ENCODE results near the gene SCG5. TPM values are rescaled to one million over a fixed set of nuclear protein-coding genes. Genes with fewer than 3 reads are reported as not detected.
A peak's percentile ranks its signal among the peaks of the same experiment; 100 is the strongest.

The SCG5 gene
- total and polyA plus RNA-seq, 7 donors, result 0.15 to 0.86 (median 0.36) TPM; not detected in 3

DNA sequence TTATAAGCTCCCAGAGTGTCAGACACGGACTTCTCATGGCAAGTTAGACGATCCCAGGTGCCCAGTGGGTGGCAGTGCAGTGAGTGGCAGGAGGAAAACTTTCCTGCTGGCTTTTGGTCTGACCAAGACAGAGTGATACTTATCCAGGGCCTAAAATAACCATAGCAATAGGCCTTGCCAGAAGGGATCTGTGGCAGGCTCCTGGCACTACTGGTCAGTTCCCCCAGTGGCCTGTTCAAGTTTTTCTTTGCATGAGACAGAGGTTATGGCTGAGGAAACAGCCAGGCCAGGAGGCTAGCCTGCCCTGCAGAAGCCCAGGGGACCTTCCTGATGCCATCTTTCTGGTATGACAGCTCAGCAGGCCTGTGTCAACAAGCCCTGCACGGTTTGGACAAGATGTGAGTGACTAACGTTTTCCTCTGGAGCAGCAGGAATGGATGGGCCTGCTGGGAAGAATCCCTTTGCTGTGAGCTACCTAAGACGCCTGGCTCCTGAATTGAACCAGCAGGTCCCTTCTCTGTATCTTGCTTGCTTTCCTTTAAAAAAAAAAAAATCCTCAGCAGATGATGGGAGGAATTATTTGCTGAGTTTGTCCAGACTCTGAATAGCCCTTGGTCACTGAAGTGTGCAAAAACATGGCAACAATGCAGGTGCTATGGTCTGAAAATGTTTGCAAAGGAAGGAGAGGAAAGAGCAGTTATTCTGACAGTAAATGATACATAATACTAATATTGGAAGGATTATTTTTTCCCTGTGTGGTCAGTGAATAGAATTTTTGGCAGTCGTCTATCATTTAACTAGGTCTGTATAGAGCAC is 18.0 kb downstream of the SCG5 start:
- ATAC-seq, result peak; percentile 85 to 95 (median 90)
- H3K27ac ChIP-seq, result peak overlapping the region; percentile 53
- H3K27me3 ChIP-seq (ENCODE audit: insufficient read depth in 3 of 3, low read length in 2 of 3), result no peaks in the 10 kb centered on the region
- H3K36me3 ChIP-seq (ENCODE audit: insufficient read depth in 1 of 2, low read depth in 1 of 2), result no peaks in the 10 kb centered on the region
- no peaks in the 10 kb centered on the region for H3K9me3 ChIP-seq
- H3K4me3 ChIP-seq, result no peak overlapping the region
- intact Hi-C loops (cut with DNase I), result loop anchor here (5.0 to 10.0 kb wide), 4 partner anchors 185 to 475 kb away; no protein-coding TSS in a partner anchor
- peaks cover 10% of the 10 kb centered on the region for H3K4me1 ChIP-seq
- 20 to 38% (median 28%) methylated on average over 6 of the region's 6 CpGs for WGBS, 3 donors
- peak; percentile 20 to 56 for DNase-seq
- TF ChIP-seq CTCF (IDR thresholded peaks at IDR 0.05), result no peak

DNA sequence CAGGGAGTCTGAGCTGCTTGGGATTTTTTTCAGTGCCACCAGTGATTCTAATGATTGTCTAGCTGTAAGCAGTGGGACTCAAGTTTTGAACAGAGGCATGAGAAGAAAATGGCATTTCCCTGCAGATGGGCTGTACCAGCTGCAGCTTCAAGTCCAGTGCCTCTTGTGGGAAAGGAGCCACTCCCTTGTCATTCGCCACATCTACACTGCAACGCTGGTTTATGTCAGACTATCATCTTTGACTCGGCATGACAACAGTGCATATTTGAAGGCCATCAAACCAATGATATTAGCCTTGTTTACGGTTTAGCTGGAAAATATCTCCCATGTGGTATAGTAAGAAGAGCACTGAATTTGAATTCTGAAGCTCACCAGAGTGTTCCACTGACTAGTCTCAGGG is 22.2 kb downstream of the SCG5 start:
- Histone ChIP-seq H3K4me1 (peaks cover 10% of the 10 kb centered on the region), H3K36me3 (ENCODE audit: insufficient read depth in 1 of 2, low read depth in 1 of 2) (no peaks in the 10 kb centered on the region), H3K27me3 (ENCODE audit: insufficient read depth in 3 of 3, low read length in 2 of 3) (no peaks in the 10 kb centered on the region), H3K9me3 (no peaks in the 10 kb centered on the region), H3K27ac (no peak overlapping the region), H3K4me3 (no peak overlapping the region)
- 82 to 98% (median 95%) methylated on average over 4 of the region's 4 CpGs for WGBS, 3 donors
- DNase-seq (no peak), ATAC-seq (no peak)
- intact Hi-C loops (cut with DNase I), result loop anchor here (2.0 to 10.0 kb wide), 5 partner anchors 41 to 471 kb away; no protein-coding TSS in a partner anchor
- no peak for TF ChIP-seq CTCF (IDR thresholded peaks at IDR 0.05)

DNA sequence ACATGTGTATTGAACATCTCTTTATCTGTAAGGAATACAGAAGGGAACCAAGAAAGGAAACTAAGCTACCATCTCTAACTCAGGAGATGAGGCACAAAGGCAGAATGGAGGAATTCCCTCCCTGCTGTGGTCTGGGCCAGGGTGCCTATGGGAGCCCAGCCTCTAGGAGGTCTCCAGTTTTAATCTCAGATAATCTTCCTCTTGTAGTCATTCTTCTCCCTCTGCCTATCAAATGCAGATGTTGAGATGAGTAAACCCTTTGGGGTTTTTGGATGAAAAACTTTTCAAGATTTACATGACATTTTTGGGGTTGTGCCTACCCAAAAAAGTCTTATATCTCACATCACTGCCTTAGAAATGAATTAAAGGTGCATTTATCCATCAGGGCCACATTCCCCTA is 23.3 kb downstream of the SCG5 start:
- no peak overlapping the region for H3K4me3 ChIP-seq
- no peaks in the 10 kb centered on the region for H3K36me3 ChIP-seq (ENCODE audit: insufficient read depth in 1 of 2, low read depth in 1 of 2)
- no peaks in the 10 kb centered on the region for H3K27me3 ChIP-seq (ENCODE audit: insufficient read depth in 3 of 3, low read length in 2 of 3)
- no peaks in the 10 kb centered on the region for H3K9me3 ChIP-seq
- DNase-seq, result no peak
- intact Hi-C loops (cut with DNase I), result loop anchor here (2.0 to 10.0 kb wide), 5 partner anchors 40 to 470 kb away; no protein-coding TSS in a partner anchor
- no peak overlapping the region for H3K27ac ChIP-seq
- H3K4me1 ChIP-seq, result peaks cover 6% of the 10 kb centered on the region
- TF ChIP-seq CTCF (IDR thresholded peaks at IDR 0.05), result no peak
- ATAC-seq, result no peak

DNA sequence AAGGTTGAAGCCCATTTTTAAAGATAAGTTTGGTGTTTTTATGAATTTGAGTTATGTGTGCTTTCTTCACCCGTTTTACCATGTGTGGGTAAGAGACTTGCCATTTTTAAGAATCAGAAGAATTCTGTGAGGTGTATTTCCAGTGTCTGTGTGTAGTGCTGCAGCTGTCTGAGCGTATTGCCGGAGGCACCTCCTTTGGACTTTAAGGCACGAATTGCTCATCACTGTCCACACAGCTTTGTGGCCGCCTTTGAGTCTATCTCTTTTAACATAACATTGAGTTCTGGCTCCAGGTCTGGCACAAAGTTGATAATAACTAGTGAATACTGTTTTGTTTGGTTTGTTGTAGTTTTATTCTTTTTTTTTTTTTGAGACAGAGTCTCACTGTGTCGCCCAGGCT is 25.8 kb downstream of the SCG5 start:
- Histone ChIP-seq H3K9me3 (no peaks in the 10 kb centered on the region), H3K27me3 (ENCODE audit: insufficient read depth in 3 of 3, low read length in 2 of 3) (peaks cover 0 to 2% (median 0%) of the 10 kb centered on the region in 3 donors), H3K27ac (no peak overlapping the region), H3K4me3 (no peak overlapping the region), H3K36me3 (ENCODE audit: insufficient read depth in 1 of 2, low read depth in 1 of 2) (no peaks in the 10 kb centered on the region), H3K4me1 (no peaks in the 10 kb centered on the region)
- 96 to 97% (median 96%) methylated on average over 6 of the region's 6 CpGs for WGBS, 3 donors
- intact Hi-C loops (cut with DNase I), result loop anchor here (10.0 kb wide), 3 partner anchors 177 to 467 kb away; no protein-coding TSS in a partner anchor
- DNase-seq (no peak), ATAC-seq (no peak)
- TF ChIP-seq CTCF (IDR thresholded peaks at IDR 0.05), result no peak
